OCI-LY3 (cell line): ENCODE data around the gene CHD2.

Source experiments
- H2AFZ ChIP-seq: fragments of 200-600, 300-600 bp; shearing (Covaris generic); 2 replicates; pipeline ENCODE4 v1.6.0; 2014; ENCODE audit warnings: antibody characterized with exemption, low read depth, low read length
- H3K27ac ChIP-seq: fragments of 200-600, 300-600 bp; sonication (generic); 2 replicates; pipeline ENCODE4 v1.5.1; 2014; ENCODE audit warnings: mild to moderate bottlenecking, low read length, moderate library complexity, mixed read lengths
- H3K27me3 ChIP-seq: fragments of 200-600, 300-600 bp; sonication (generic); 2 replicates; pipeline ENCODE4 v1.6.1; 2014; ENCODE audit warnings: low read depth, low read length, mixed read lengths
- H3K36me3 ChIP-seq: fragments of 200-600, 300-600 bp; sonication (generic); replicated peaks from 2 replicates; pipeline ENCODE3; 2014; ENCODE audit warnings: low read depth, low read length, mixed read lengths
- H3K4me1 ChIP-seq: fragments of 300-600, 200-600 bp; sonication (generic); 2 replicates; pipeline ENCODE4 v1.6.1; 2014; ENCODE audit warnings: low read length, mixed read lengths
- H3K4me2 ChIP-seq: fragments of 200-600, 300-600 bp; sonication (generic); 2 replicates; pipeline ENCODE4 v1.6.1; 2014; ENCODE audit warnings: low read length, mixed read lengths
- H3K4me3 ChIP-seq: fragments of 300-600, 200-600 bp; sonication (generic); 2 replicates; pipeline ENCODE4 v1.5.1; 2014; ENCODE audit warnings: antibody characterized with exemption, mild to moderate bottlenecking, low read length, moderate library complexity
- H3K79me2 ChIP-seq: fragments of 300-600, 200-600 bp; shearing (Covaris generic); 2 replicates; pipeline ENCODE4 v1.6.1; 2014; ENCODE audit warnings: mild to moderate bottlenecking, low read length, mixed read lengths
- H3K9ac ChIP-seq: fragments of 300-600, 200-600 bp; shearing (Covaris generic); 2 replicates; pipeline ENCODE4 v1.6.0; 2014; ENCODE audit warnings: mild to moderate bottlenecking, low read length, moderate library complexity
- H3K9me3 ChIP-seq: fragments of 200-600, 300-600 bp; shearing (Covaris generic); 2 replicates; pipeline ENCODE4 v1.6.1; 2014; ENCODE audit warnings: low read length, mixed read lengths; ENCODE audit not compliant: insufficient read depth
- H4K20me1 ChIP-seq: fragments of 200-600, 300-600 bp; sonication (generic); 2 replicates; pipeline ENCODE4 v1.6.1; 2016; ENCODE audit warnings: low read length, mixed read lengths; ENCODE audit not compliant: insufficient read depth
- EZH2phosphoT487 ChIP-seq: fragments of 200-600 bp; shearing (Covaris generic); IDR thresholded peaks from 2 replicates; pipeline ENCODE4 v1.6.1; 2018; ENCODE audit warnings: antibody characterized with exemption, mixed run types, low read depth
- TF ChIP-seq, protein P1 (sequence below): fragments of 200-600, 300-600 bp; sonication (generic); IDR thresholded peaks from 2 replicates; pipeline ENCODE4 v1.5.1; 2014; ENCODE audit warnings: antibody characterized with exemption, low read length, low read depth

CHD2 gene

DNA sequence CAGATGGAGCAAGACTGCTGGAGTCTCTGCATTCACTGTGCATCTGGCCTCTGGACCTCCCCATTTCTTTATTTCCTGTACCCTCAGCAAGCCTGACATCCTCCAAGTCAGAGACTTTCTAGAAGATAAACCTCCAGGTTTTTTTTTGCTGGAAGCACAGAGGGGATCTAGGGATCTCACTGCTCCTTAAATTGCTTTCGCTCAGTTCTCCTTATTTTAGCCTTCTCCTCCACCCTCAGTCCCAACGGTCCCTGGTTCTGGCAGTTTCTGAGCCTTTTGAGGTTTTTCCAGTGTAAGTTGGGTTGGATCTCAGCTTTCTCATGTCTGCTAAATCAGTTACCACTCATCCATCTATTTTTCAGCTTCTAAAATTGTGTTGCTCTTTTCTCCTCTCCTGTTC lies 22.7 kb upstream of the CHD2 start:
- H3K27me3 ChIP-seq, result 0 out of 2 replicates have a peak, but pooled peaks cover 3% of the 10 kb centered on the region
- H3K36me3 ChIP-seq, result no peaks in the 10 kb centered on the region
- H3K4me2 ChIP-seq, result no peak overlapping the region
- H3K4me1 ChIP-seq, result peaks cover 10% of the 10 kb centered on the region
- TF ChIP-seq EZH2phosphoT487, result no peak
- TF ChIP-seq, protein P1, sequence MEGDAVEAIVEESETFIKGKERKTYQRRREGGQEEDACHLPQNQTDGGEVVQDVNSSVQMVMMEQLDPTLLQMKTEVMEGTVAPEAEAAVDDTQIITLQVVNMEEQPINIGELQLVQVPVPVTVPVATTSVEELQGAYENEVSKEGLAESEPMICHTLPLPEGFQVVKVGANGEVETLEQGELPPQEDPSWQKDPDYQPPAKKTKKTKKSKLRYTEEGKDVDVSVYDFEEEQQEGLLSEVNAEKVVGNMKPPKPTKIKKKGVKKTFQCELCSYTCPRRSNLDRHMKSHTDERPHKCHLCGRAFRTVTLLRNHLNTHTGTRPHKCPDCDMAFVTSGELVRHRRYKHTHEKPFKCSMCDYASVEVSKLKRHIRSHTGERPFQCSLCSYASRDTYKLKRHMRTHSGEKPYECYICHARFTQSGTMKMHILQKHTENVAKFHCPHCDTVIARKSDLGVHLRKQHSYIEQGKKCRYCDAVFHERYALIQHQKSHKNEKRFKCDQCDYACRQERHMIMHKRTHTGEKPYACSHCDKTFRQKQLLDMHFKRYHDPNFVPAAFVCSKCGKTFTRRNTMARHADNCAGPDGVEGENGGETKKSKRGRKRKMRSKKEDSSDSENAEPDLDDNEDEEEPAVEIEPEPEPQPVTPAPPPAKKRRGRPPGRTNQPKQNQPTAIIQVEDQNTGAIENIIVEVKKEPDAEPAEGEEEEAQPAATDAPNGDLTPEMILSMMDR, result no peak
- H3K9ac ChIP-seq, result no peak overlapping the region
- no peaks in the 10 kb centered on the region for H3K9me3 ChIP-seq
- H2AFZ ChIP-seq, result no peak overlapping the region
- peaks cover 5% of the 10 kb centered on the region; the same call in 1 of the 2 replicates for H3K79me2 ChIP-seq
- no peaks in the 10 kb centered on the region for H4K20me1 ChIP-seq
- no peak overlapping the region for H3K27ac ChIP-seq
- no peak overlapping the region for H3K4me3 ChIP-seq

DNA sequence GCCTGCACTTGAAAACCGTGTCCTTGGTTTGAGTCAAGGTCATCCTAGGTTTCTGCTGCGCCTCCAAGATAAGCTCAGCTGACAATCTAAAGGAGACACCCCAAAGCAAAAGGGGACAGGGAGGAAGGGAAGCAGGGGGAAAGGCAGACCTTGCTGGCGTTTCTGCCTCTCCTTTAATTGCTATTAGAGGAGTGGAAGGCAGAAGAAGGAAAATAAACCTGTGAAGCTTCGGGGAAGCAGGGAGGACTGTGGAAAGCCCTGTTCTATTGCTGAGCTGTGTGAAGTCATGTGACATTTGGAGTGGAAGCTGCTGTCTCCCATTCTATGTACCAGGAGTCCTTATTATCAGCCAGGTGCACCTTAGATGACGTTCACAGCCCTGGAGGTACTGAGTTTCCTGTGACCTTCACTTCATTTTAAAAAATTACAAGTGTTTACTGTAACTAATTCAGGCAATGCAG lies 21.5 kb upstream of the CHD2 start:
- peak overlapping the region; percentile 11; the same call in 1 of the 2 replicates for H2AFZ ChIP-seq
- H3K27ac ChIP-seq, result no peak overlapping the region

DNA sequence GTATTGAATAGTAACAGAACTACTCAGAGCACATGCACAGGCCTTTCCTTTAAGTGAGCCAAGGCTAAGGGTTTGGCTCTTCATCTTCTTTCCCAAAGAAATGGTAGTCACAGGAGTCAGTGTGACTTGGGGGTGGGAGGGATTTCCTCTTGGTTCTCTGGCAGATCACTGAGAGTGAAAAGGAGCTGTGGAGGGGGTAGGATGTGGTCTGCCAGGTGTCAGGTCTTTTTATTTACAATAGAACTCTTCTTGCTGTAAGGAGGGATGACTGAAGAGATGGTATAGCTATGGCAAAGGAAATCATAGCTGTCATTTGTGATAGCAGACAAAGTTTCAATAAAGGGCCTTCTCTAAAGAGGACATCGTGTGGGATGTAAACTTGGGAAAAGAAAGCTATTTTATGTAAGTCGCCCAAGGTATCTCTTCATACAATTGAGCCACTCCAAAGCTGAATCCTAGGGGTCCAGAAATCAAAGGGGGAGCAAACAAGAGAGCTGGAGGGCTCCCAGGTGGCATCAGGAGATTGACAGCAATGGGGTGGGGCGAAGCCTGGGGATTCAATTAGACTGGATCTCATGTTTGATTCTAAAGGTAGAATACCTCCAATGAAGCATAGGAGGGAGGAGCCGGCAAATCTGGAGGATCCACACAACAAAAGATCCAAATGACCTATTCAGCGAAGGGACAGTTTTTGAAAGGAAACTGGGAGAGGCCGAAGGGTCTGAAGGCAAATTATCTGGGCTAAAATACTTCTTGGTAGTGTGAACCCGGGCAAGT lies 20.0 kb upstream of the CHD2 start:
- peak overlapping the region; percentile 17; the same call in 1 of the 2 replicates for H2AFZ ChIP-seq
- no peaks in the 10 kb centered on the region for H3K9me3 ChIP-seq
- H3K79me2 ChIP-seq, result peaks cover 31% of the 10 kb centered on the region
- H3K27ac ChIP-seq, result no peak overlapping the region
- TF ChIP-seq, protein P1, result no peak
- no peak for TF ChIP-seq EZH2phosphoT487
- no peaks in the 10 kb centered on the region for H4K20me1 ChIP-seq
- no peak overlapping the region for H3K4me3 ChIP-seq
- peaks cover 15% of the 10 kb centered on the region for H3K36me3 ChIP-seq
- H3K9ac ChIP-seq, result no peak overlapping the region
- H3K27me3 ChIP-seq, result 0 out of 2 replicates have a peak, but pooled peaks cover 3% of the 10 kb centered on the region
- peaks cover 12% of the 10 kb centered on the region for H3K4me1 ChIP-seq
- no peak overlapping the region for H3K4me2 ChIP-seq

More for the DNA sequence above, 21.5 kb upstream of the CHD2 start:
- no peak overlapping the region for H3K4me2 ChIP-seq
- peaks cover 2% of the 10 kb centered on the region for H3K36me3 ChIP-seq
- no peak overlapping the region for H3K4me3 ChIP-seq
- no peak overlapping the region for H3K9ac ChIP-seq
- 0 out of 2 replicates have a peak, but pooled peaks cover 3% of the 10 kb centered on the region for H3K27me3 ChIP-seq
- H3K4me1 ChIP-seq, result peaks cover 10% of the 10 kb centered on the region
- H4K20me1 ChIP-seq, result no peaks in the 10 kb centered on the region
- TF ChIP-seq, protein P1, result no peak
- no peak for TF ChIP-seq EZH2phosphoT487
- peaks cover 16% of the 10 kb centered on the region for H3K79me2 ChIP-seq
- H3K9me3 ChIP-seq, result no peaks in the 10 kb centered on the region

DNA sequence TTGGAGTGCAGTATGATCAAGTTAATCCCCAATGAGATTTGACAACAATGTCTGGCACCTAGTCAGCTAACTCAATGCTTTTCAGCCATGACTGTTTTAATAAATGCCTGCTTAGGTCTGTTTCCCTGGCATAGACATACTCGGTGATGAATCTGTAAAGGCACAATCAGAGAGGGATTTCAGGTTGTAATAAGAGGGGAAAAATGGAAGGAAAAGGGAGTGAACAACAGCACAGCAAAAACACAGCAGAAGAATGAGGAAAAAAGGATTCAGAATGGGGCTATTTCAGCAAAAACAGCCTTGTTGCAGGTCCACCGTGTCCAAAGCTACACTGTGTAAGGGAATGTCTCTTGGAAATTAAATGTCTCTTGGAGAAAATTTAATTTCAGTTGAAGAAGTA lies 19.3 kb upstream of the CHD2 start:
- no peak overlapping the region for H3K4me3 ChIP-seq
- H3K79me2 ChIP-seq, result peaks cover 38% of the 10 kb centered on the region
- no peak overlapping the region for H3K4me2 ChIP-seq
- no peak overlapping the region for H3K27ac ChIP-seq
- H3K9ac ChIP-seq, result no peak overlapping the region
- H3K4me1 ChIP-seq, result peaks cover 18% of the 10 kb centered on the region
- H3K27me3 ChIP-seq, result 0 out of 2 replicates have a peak, but pooled peaks cover 3% of the 10 kb centered on the region
- H3K9me3 ChIP-seq, result no peaks in the 10 kb centered on the region
- H3K36me3 ChIP-seq, result peaks cover 22% of the 10 kb centered on the region
- no peaks in the 10 kb centered on the region for H4K20me1 ChIP-seq
- H2AFZ ChIP-seq, result peak overlapping the region; percentile 17; the same call in 1 of the 2 replicates
- no peak for TF ChIP-seq EZH2phosphoT487
- TF ChIP-seq, protein P1, result no peak
